HFFc6 (cell line): Measurements from ENCODE around the gene RCHY1. TPM values are rescaled to one million over a fixed set of nuclear protein-coding genes. Genes with fewer than 3 reads are reported as not detected.

Experiments
- DNase-seq: peaks from one replicate; pipeline ENCODE4 v3.0.0-alpha.2; 2018
- H3K27ac Mint-ChIP-seq: 2 replicates; pipeline ENCODE4 v1.8.0; 2020; ENCODE audit warnings: mild to moderate bottlenecking, mixed read lengths
- H3K27me3 Mint-ChIP-seq: 2 replicates; pipeline ENCODE4 v1.8.0; 2021; ENCODE audit warnings: mild to moderate bottlenecking, moderate library complexity, mixed read lengths; ENCODE audit not compliant: insufficient read depth
- H3K36me3 Mint-ChIP-seq: 2 replicates; pipeline ENCODE4 v1.8.0; 2021; ENCODE audit warnings: low read depth, mixed read lengths
- H3K4me1 Mint-ChIP-seq: 2 replicates; pipeline ENCODE4 v1.8.0; 2020; ENCODE audit warnings: low read depth, mixed read lengths
- H3K4me3 Mint-ChIP-seq: 2 replicates; pipeline ENCODE4 v1.8.0; 2020; ENCODE audit warnings: mild to moderate bottlenecking, moderate library complexity, mixed read lengths
- H3K9me3 Mint-ChIP-seq: 2 replicates; pipeline ENCODE4 v1.8.0; 2020; ENCODE audit warnings: mild to moderate bottlenecking, mixed read lengths
- total RNA-seq, 6 experiments: library from RNA; stranded (reverse); fragmentation: NEBNext Ultra II Directional; extraction: Animal tissue kit (Norgen Biotek cat#: 25700); gene quantifications; 2 replicates in 1 of 6; 3 replicates in 5 of 6; pipeline ENCODE4 v1.2.3, GENCODE V29; 2021
- TF ChIP-seq, protein P1 (sequence below): fragments of 200-600 bp; sonication (generic); IDR thresholded peaks from 2 replicates; pipeline ENCODE4 v1.5.0; 2021; ENCODE audit warnings: antibody characterized with exemption, mild to moderate bottlenecking

RCHY1 gene
- total RNA-seq, 6 experiments from 2014 or later: 14.8 to 19.5 (median 17.5) TPM

- no peak overlapping the region for H3K27ac Mint-ChIP-seq
Measured at GRCh38 chr4:75470738-75471137, 43.5 kb downstream of the RCHY1 start.

DNA sequence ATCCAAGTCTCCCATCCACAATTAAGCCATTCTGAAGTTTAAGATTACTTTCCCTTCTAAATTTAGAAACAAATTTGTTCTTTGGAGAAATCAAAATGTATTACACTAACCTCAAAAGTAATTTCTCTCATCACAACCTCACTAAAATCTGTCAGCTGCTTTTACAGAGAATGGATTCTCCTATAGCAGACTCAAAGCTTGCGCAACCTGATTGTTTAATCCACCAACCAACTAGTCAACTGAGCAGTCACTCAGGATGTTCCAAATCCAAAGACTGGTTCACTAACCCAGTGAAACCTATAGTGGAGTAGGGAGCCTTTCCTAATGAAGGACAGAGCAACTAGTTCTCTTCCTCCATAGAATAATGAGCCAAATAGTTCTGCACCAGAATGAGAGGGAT lies 44.3 kb downstream of the RCHY1 start:
- H3K4me1 Mint-ChIP-seq: no peaks in the 10 kb centered on the region
- no peak overlapping the region for H3K27ac Mint-ChIP-seq
- no peaks in the 10 kb centered on the region for H3K27me3 Mint-ChIP-seq
- DNase-seq: no peak
- H3K9me3 Mint-ChIP-seq: no peaks in the 10 kb centered on the region
- H3K36me3 Mint-ChIP-seq: no peaks in the 10 kb centered on the region
- TF ChIP-seq, protein P1, sequence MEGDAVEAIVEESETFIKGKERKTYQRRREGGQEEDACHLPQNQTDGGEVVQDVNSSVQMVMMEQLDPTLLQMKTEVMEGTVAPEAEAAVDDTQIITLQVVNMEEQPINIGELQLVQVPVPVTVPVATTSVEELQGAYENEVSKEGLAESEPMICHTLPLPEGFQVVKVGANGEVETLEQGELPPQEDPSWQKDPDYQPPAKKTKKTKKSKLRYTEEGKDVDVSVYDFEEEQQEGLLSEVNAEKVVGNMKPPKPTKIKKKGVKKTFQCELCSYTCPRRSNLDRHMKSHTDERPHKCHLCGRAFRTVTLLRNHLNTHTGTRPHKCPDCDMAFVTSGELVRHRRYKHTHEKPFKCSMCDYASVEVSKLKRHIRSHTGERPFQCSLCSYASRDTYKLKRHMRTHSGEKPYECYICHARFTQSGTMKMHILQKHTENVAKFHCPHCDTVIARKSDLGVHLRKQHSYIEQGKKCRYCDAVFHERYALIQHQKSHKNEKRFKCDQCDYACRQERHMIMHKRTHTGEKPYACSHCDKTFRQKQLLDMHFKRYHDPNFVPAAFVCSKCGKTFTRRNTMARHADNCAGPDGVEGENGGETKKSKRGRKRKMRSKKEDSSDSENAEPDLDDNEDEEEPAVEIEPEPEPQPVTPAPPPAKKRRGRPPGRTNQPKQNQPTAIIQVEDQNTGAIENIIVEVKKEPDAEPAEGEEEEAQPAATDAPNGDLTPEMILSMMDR: no peak
- no peak overlapping the region for H3K4me3 Mint-ChIP-seq

More at GRCh38 chr4:75470738-75471137, 43.5 kb downstream of the RCHY1 start:
- DNase-seq: no peak
- Mint-ChIP-seq H3K4me1 (no peaks in the 10 kb centered on the region; the same call in 1 of the 2 replicates), H3K27me3 (no peaks in the 10 kb centered on the region), H3K9me3 (no peaks in the 10 kb centered on the region), H3K36me3 (no peaks in the 10 kb centered on the region), H3K4me3 (no peak overlapping the region)
- TF ChIP-seq, protein P1: no peak

- no peaks in the 10 kb centered on the region for H3K36me3 Mint-ChIP-seq
- no peaks in the 10 kb centered on the region for H3K9me3 Mint-ChIP-seq
- no peaks in the 10 kb centered on the region for H3K4me1 Mint-ChIP-seq
- H3K27me3 Mint-ChIP-seq: peaks cover 3% of the 10 kb centered on the region
- no peak overlapping the region for H3K27ac Mint-ChIP-seq
- H3K4me3 Mint-ChIP-seq: no peak overlapping the region
- TF ChIP-seq, protein P1: no peak
- no peak for DNase-seq
Measured at GRCh38 chr4:75457365-75457764, 56.8 kb downstream of the RCHY1 start.

DNA sequence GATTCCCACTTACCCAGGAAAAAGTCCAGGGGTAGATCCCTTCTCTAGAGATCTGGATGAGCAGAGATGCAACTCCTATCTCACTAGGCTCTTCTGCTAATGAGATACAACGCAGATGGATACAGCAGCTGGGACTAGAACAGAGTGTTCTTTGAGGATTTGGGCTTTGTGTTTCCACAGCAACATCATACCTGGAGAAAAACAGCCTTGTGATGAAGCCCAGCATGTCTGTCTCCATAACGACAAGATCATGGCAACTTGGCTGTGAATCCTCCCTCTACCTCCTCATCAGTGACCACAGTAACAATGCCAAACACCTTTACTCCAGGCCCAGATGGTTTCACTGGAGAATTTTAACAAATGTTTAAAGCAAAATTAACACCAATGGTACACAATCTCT lies 80.1 kb downstream of the RCHY1 start:
- H3K27ac Mint-ChIP-seq: no peak overlapping the region
- H3K27me3 Mint-ChIP-seq: peaks cover 1% of the 10 kb centered on the region; the same call in 1 of the 2 replicates
- no peaks in the 10 kb centered on the region for H3K4me1 Mint-ChIP-seq
- TF ChIP-seq, protein P1: no peak
- DNase-seq: no peak
- H3K36me3 Mint-ChIP-seq: no peaks in the 10 kb centered on the region
- no peaks in the 10 kb centered on the region for H3K9me3 Mint-ChIP-seq
- H3K4me3 Mint-ChIP-seq: no peak overlapping the region

DNA sequence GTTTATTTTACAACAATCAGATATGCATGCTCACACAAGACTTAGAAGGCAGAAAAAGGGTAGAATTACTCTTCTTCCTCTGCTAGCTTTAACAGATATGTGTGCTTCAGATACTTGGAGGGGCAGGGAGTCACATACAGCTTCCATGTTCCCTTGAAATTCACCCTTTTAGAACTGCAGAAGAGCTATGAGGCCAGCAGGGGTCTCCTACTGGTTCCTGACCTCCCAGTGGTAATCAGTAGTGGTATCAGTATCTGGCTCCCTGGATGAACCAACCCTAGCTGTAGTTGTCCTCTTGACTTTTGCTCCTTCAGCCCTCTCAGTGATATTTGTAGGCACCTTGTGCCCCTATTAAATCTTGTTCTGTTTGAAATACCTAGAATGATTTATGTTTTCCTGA lies 81.5 kb downstream of the RCHY1 start:
- Mint-ChIP-seq H3K27me3 (peaks cover under 1% of the 10 kb centered on the region; the same call in 1 of the 2 replicates), H3K36me3 (no peaks in the 10 kb centered on the region), H3K4me1 (no peaks in the 10 kb centered on the region), H3K27ac (no peak overlapping the region), H3K9me3 (no peaks in the 10 kb centered on the region), H3K4me3 (no peak overlapping the region)
- TF ChIP-seq, protein P1: peak; percentile 55
- peak; percentile 10 for DNase-seq

DNA sequence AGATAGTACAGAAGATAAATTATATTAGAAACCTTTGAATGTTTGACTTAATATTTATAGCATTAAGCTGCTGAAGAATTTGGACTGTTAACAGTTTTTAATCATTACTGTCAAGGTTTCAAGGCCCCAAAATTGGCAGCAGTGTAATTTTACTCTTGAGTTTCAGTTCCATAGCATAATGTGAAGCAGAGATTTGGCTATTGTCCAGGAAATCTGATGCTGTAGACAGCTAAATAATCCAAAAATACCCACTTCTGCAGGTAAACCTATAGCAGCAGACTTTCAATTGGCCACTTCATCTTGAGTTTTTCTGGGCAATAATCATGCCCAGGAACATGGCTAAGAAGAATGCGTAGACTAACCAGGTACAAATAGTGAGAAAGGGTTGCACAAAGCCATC lies 85.0 kb downstream of the RCHY1 start:
- no peak for DNase-seq
- TF ChIP-seq, protein P1: no peak
- H3K4me3 Mint-ChIP-seq: no peak overlapping the region
- no peaks in the 10 kb centered on the region; the same call in 1 of the 2 replicates for H3K27me3 Mint-ChIP-seq
- H3K27ac Mint-ChIP-seq: no peak overlapping the region
- no peaks in the 10 kb centered on the region for H3K4me1 Mint-ChIP-seq
- no peaks in the 10 kb centered on the region for H3K9me3 Mint-ChIP-seq
- H3K36me3 Mint-ChIP-seq: no peaks in the 10 kb centered on the region
